ENCODE results near the gene NOL3. TPM values are rescaled to one million over a fixed set of nuclear protein-coding genes. Genes with fewer than 3 reads are reported as not detected.

Gene NOL3
- total and polyA plus RNA-seq, 9 of the 15 experiments (the other 6 are each of a cell fraction or from before 2014, with no cell fraction given): 0.45 to 14.0 (median 5.4) TPM

- Histone ChIP-seq H3K9ac (ENCODE audit: insufficient read depth in 1 of 2, low read depth in 2 of 2, low read length in 2 of 2) (no peak overlapping the region; a peak in 1 of 4 replicates), H3K27me3 (ENCODE audit: control insufficient read depth in 2 of 2, insufficient read depth in 2 of 2, low read length in 2 of 2) (no peaks in the 10 kb centered on the region), H3K9me1 (ENCODE audit: control insufficient read depth, insufficient read depth, low read length) (no peaks in the 10 kb centered on the region), H3K79me2 (ENCODE audit: control insufficient read depth, insufficient read depth, low read length) (no peaks in the 10 kb centered on the region), H3K36me3 (ENCODE audit: control insufficient read depth, insufficient read depth, low read length) (peaks cover 81% of the 10 kb centered on the region), H3K9me3 (replicated peaks; ENCODE audit: control insufficient read depth, insufficient read depth, low read depth, low read length) (no peaks in the 10 kb centered on the region), H4K20me1 (replicated peaks; ENCODE audit: control insufficient read depth, insufficient read depth, low read length) (no peaks in the 10 kb centered on the region), H3K4me2 (ENCODE audit: insufficient read depth, low read length) (no peak overlapping the region), H3K4me3 (no peak overlapping the region), H3K4me1 (replicated peaks in 1 of 2; ENCODE audit: control insufficient read depth in 2 of 2, insufficient read depth in 2 of 2, low read length in 2 of 2) (peaks cover 0 to 16% of the 10 kb centered on the region in 2 experiments; a peak in 2 of 5 replicates), H3K27ac (ENCODE audit: extremely low read depth, low read depth, low read length) (no peak overlapping the region), H2AFZ (ENCODE audit: low read depth, low read length) (no peak overlapping the region)
- in situ Hi-C loops (cut with MboI): no loop called here
- BruUV-seq (replicated peaks): no TSS peak
- no peak for FAIRE-seq
- POLR2A ChIA-PET: interaction anchor here (0.6 to 1.4 kb wide), 4 partner anchors 9 to 172 kb away, joined by 3 read pairs; no protein-coding TSS in a partner anchor
- no peak for DNase-seq (ENCODE audit: extremely low read depth in 1 of 4, low spot score in 3 of 4)
- 92% methylated on average over 2 of the region's 2 CpGs for WGBS (ENCODE audit: insufficient coverage, low coverage, missing lambda C conversion rate)
- intact Hi-C loops (cut with micrococcal nuclease): no loop called here
- no peak for ATAC-seq
- CTCF ChIA-PET (ENCODE audit: low intra/inter-chr PET ratio): no interaction called here
- TF ChIP-seq, protein P1, sequence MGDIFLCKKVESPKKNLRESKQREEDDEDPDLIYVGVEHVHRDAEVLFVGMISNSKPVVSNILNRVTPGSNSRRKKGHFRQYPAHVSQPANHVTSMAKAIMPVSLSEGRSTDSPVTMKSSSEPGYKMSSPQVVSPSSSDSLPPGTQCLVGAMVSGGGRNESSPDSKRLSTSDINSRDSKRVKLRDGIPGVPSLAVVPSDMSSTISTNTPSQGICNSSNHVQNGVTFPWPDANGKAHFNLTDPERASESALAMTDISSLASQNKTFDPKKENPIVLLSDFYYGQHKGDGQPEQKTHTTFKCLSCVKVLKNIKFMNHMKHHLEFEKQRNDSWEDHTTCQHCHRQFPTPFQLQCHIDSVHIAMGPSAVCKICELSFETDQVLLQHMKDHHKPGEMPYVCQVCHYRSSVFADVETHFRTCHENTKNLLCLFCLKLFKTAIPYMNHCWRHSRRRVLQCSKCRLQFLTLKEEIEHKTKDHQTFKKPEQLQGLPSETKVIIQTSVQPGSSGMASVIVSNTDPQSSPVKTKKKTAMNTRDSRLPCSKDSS (IDR thresholded peaks at IDR 0.05; ENCODE audit: low read depth, partially characterized antibody): no peak
- TF ChIP-seq TCFL5 (CRISPR knock-in tag; conservative IDR thresholded peaks at IDR 0.05) (no peak), BMI1 (IDR thresholded peaks at IDR 0.05; ENCODE audit: low read length) (no peak), TEAD2 (tag; IDR thresholded peaks at IDR 0.05) (no peak), PRPF4 (IDR thresholded peaks at IDR 0.05; ENCODE audit: insufficient read depth, low read depth, low read length, poor library complexity, severe bottlenecking) (no peak), KLF6 (CRISPR knock-in tag; IDR thresholded peaks at IDR 0.05; ENCODE audit: borderline replicate concordance) (no peak), ERF (CRISPR knock-in tag; IDR thresholded peaks at IDR 0.05) (no peak), ZBTB12 (CRISPR knock-in tag; IDR thresholded peaks at IDR 0.05) (no peak), ZNF512 (tag; IDR thresholded peaks at IDR 0.05) (no peak), GABPA (tag; conservative IDR thresholded peaks at IDR 0.05; ENCODE audit: low read depth) (no peak), TARDBP (IDR thresholded peaks at IDR 0.05) (no peak), MTA3 (IDR thresholded peaks at IDR 0.05; ENCODE audit: borderline replicate concordance) (no peak), RNF2 (IDR thresholded peaks at IDR 0.05) (no peak)
- TF ChIP-seq, protein P2, sequence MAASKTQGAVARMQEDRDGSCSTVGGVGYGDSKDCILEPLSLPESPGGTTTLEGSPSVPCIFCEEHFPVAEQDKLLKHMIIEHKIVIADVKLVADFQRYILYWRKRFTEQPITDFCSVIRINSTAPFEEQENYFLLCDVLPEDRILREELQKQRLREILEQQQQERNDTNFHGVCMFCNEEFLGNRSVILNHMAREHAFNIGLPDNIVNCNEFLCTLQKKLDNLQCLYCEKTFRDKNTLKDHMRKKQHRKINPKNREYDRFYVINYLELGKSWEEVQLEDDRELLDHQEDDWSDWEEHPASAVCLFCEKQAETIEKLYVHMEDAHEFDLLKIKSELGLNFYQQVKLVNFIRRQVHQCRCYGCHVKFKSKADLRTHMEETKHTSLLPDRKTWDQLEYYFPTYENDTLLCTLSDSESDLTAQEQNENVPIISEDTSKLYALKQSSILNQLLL (CRISPR knock-in tag; IDR thresholded peaks at IDR 0.05; ENCODE audit: borderline replicate concordance): no peak
Observed at GRCh38 chr16:67145746-67146145, 24.6 kb upstream of the NOL3 start.
